ENCODE data around the gene YEATS4.
"Not testable (repeated sequence)": the region's sequence is repeated elsewhere in the genome, so short reads cannot be mapped to it uniquely, and the experiment has no call there.

Gene YEATS4

GRCh38 chr12:69359531-69360347, at the start of gene YEATS4:
TSS of gene YEATS4 (plus strand) at chr12:69359743. CDS start at chr12:69359973, 230 bp downstream.
- no peak for TF ChIP-seq CTCF (IDR thresholded peaks at IDR 0.05; ENCODE audit: extremely low read depth, missing control alignments)
- peak; percentile 90 for DNase-seq (ENCODE audit: low spot score)

DNA sequence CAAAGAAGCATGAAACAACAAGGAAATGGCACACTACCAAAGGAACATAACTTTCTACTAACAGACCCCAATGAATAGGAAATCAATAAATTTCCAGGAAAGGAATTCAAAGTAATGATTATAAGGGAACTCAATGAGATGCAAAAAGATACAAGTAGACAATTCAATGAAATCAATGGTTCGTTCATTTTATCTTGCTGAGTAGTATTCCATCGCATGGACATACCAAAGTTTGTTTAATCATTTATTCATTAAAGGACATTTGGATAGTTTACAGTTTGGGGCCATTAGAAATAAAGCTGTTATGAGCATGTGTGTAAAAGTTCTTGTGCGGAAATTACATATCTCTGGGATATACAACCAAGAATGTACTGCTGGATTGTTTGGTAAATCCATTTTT, 46.3 kb upstream of the YEATS4 start:
- DNase-seq (ENCODE audit: low spot score): no peak
- TF ChIP-seq CTCF (IDR thresholded peaks at IDR 0.05; ENCODE audit: extremely low read depth, missing control alignments): no peak

GRCh38 chr12:69316784-69317183, 42.8 kb upstream of the YEATS4 start:
- not testable (repeated sequence) for DNase-seq (ENCODE audit: low spot score)

- not testable (repeated sequence) for DNase-seq (ENCODE audit: low spot score)
These were observed 42.3 kb upstream of the YEATS4 start for GRCh38 chr12:69317233-69317632.

DNA sequence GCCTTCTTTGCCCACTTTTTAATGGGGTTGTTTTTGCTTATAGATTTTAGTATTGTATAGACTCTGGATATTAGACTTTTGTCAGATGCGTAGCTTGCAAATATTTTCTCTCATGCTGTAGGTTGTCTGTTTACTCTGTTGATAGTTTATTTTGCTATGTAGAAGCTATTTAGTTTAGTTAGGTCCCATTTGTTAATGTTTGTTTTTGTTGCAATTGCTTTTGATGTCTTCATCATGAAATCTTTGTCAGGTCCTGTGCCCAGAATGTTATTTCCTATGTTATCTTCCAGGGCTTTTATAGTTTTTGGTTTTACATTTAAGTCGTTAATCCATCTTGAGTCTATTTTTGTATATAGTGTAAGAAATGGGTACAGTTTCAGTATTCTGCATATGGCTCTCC, 41.3 kb upstream of the YEATS4 start:
- no peak for DNase-seq (ENCODE audit: low spot score)
- no peak for TF ChIP-seq CTCF (IDR thresholded peaks at IDR 0.05; ENCODE audit: extremely low read depth, missing control alignments)

- TF ChIP-seq CTCF (IDR thresholded peaks at IDR 0.05; ENCODE audit: extremely low read depth, missing control alignments): no peak
- DNase-seq (ENCODE audit: low spot score): no peak
These were observed 38.2 kb upstream of the YEATS4 start for GRCh38 chr12:69321351-69321750.

GRCh38 chr12:69324797-69325466, 34.6 kb upstream of the YEATS4 start:
- peak; percentile 25 for DNase-seq (ENCODE audit: low spot score)

More at GRCh38 chr12:69324797-69325466, 34.6 kb upstream of the YEATS4 start:
- TF ChIP-seq CTCF (IDR thresholded peaks at IDR 0.05; ENCODE audit: extremely low read depth, missing control alignments): no peak

Data from GM20000 (cell line).